MCF 10A (cell line): ENCODE results near the gene CTSE. TPM values are rescaled to one million over a fixed set of nuclear protein-coding genes. Genes with fewer than 3 reads are reported as not detected.
A peak's percentile ranks its signal among the peaks of the same experiment; 100 is the strongest.

Source experiments
- BruUV-seq: library from RNA; stranded (reverse); fragments of 400-500 nt; replicated peaks from 2 replicates; lab custom pipeline; 2021; lab: Mats Ljungman, UMichigan
- CTCF ChIA-PET: fragments of 300-600 bp; sonication (Branson Sonifier 250); formaldehyde crosslinking; extraction: SDS; loops from one replicate; lab custom pipeline; 2021; ENCODE audit warnings: antibody characterized with exemption, inconsistent platforms; lab: Yijun Ruan, JAX
- POLR2A ChIA-PET: fragments of 300-600, 350-650 bp; sonication (Branson Sonifier 250); formaldehyde crosslinking; extraction: SDS; loops from one replicate; lab custom pipeline; 2020; ENCODE audit warnings: antibody characterized with exemption, inconsistent platforms; lab: Yijun Ruan, JAX
- DNase-seq: peaks from one replicate; pipeline ENCODE4 v3.0.0-alpha.2; 2018; ENCODE audit not compliant: unreplicated experiment
- H3K27ac Mint-ChIP-seq: one replicate; pipeline ENCODE4 v1.8.0; 2022; ENCODE audit warnings: mild to moderate bottlenecking, low read depth, mixed read lengths; ENCODE audit not compliant: unreplicated experiment
- H3K27me3 Mint-ChIP-seq: one replicate; pipeline ENCODE4 v1.8.0; 2022; ENCODE audit warnings: mixed read lengths; ENCODE audit not compliant: insufficient read depth, unreplicated experiment
- H3K36me3 Mint-ChIP-seq: one replicate; pipeline ENCODE4 v1.8.0; 2022; ENCODE audit warnings: mild to moderate bottlenecking, moderate library complexity, mixed read lengths; ENCODE audit not compliant: insufficient read depth, unreplicated experiment
- H3K4me1 Mint-ChIP-seq: one replicate; pipeline ENCODE4 v1.8.0; 2022; ENCODE audit warnings: mixed read lengths; ENCODE audit not compliant: insufficient read depth, unreplicated experiment
- H3K4me3 Mint-ChIP-seq: one replicate; pipeline ENCODE4 v1.8.0; 2022; ENCODE audit warnings: mild to moderate bottlenecking, moderate library complexity, mixed read lengths; ENCODE audit not compliant: unreplicated experiment
- H3K9me3 Mint-ChIP-seq: one replicate; pipeline ENCODE4 v1.8.0; 2022; ENCODE audit warnings: mixed read lengths; ENCODE audit not compliant: unreplicated experiment
- intact Hi-C: fragments of 100-400 bp; cut with micrococcal nuclease; formaldehyde crosslinking; loops from 2 replicates; pipeline ENCODE4 v1.14.1; 2022
- total RNA-seq: library from RNA; stranded (reverse); gene quantifications from 2 replicates; pipeline ENCODE4 v1.2.3, GENCODE V29; 2022
- TF ChIP-seq, protein P1 (sequence below): fragments of 200-600 bp; IDR thresholded peaks from one replicate; pipeline ENCODE4 v1.8.0; 2022; ENCODE audit warnings: antibody characterized with exemption, mild to moderate bottlenecking; ENCODE audit not compliant: unreplicated experiment

The CTSE gene
- total RNA-seq, 1 experiment from 2014 or later, result 0.79 TPM

DNA sequence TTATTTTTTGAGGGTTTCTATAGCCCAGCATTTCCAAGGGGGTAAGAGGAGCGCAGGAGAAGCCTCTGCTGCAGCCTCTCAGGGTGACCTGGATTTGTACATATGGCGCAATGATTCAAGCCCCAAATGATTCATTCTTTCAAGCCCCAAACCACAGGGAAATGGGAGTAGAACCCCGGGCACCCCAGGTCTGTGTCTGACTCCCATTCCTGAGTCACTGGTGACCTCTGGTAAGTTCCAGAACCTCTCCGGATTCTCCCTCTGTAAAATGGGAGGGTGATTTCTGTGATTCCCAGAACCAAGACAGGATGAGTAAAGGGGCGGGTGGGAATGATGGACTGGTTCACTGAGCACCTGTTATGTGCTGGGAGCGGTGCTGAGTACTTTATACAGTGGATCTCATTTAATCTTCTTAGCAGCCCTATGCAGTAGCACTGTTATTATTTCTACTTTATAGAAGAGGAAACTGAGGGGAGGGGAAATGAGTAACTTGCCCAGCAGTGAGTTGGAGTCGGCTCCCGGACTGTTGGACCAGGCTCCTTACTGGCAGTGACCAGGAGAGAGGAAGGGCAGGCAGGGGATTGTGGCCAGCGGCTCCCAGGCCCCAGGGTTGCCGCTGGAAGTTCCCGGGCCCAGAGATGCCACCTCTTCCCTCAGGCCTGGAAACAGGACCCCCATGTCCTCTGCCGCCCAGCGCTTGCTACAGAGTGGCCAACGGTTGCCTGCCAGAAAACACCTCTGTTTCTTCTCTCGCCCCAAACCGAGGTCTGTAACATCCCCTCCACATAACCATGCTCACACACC, 60.1 kb downstream of the CTSE start:
- Mint-ChIP-seq H3K9me3 (no peaks in the 10 kb centered on the region), H3K27me3 (peaks cover 30% of the 10 kb centered on the region), H3K27ac (peak overlapping the region; percentile 1), H3K36me3 (peaks cover 5% of the 10 kb centered on the region), H3K4me3 (no peak overlapping the region), H3K4me1 (peaks cover 43% of the 10 kb centered on the region)
- BruUV-seq, result no TSS peak
- DNase-seq, result peak; percentile 100
- CTCF ChIA-PET, result interaction anchor here (1.1 to 8.1 kb wide), 6 partner anchors 12 to 172 kb away, joined by 3 to 68 read pairs (median 22); no protein-coding TSS in a partner anchor
- TF ChIP-seq, protein P1, sequence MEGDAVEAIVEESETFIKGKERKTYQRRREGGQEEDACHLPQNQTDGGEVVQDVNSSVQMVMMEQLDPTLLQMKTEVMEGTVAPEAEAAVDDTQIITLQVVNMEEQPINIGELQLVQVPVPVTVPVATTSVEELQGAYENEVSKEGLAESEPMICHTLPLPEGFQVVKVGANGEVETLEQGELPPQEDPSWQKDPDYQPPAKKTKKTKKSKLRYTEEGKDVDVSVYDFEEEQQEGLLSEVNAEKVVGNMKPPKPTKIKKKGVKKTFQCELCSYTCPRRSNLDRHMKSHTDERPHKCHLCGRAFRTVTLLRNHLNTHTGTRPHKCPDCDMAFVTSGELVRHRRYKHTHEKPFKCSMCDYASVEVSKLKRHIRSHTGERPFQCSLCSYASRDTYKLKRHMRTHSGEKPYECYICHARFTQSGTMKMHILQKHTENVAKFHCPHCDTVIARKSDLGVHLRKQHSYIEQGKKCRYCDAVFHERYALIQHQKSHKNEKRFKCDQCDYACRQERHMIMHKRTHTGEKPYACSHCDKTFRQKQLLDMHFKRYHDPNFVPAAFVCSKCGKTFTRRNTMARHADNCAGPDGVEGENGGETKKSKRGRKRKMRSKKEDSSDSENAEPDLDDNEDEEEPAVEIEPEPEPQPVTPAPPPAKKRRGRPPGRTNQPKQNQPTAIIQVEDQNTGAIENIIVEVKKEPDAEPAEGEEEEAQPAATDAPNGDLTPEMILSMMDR, result no peak
- POLR2A ChIA-PET, result interaction anchor here (0.6 to 8.2 kb wide), 5 partner anchors 13 to 81 kb away, joined by 3 to 88 read pairs (median 5); no protein-coding TSS in a partner anchor
- intact Hi-C loops, result loop anchor here (1.0 to 2.0 kb wide), 2 partner anchors 12 to 17 kb away; no protein-coding TSS in a partner anchor

GRCh38 chr1:205962821-205963221, 60.9 kb downstream of the CTSE start:
- BruUV-seq, result no TSS peak
- ChIA-PET CTCF (interaction anchor here (0.6 to 8.1 kb wide), 7 partner anchors 11 to 1142 kb away, joined by 3 to 58 read pairs (median 4); no protein-coding TSS in a partner anchor), POLR2A (interaction anchor here (0.6 to 8.2 kb wide), 4 partner anchors 13 to 82 kb away, joined by 3 to 88 read pairs (median 7); no protein-coding TSS in a partner anchor)
- peaks cover 34% of the 10 kb centered on the region for H3K27me3 Mint-ChIP-seq
- intact Hi-C loops, result loop anchor here (1.0 to 2.0 kb wide), 2 partner anchors 12 to 16 kb away; no protein-coding TSS in a partner anchor
- peaks cover 36% of the 10 kb centered on the region for H3K4me1 Mint-ChIP-seq
- no peaks in the 10 kb centered on the region for H3K36me3 Mint-ChIP-seq
- TF ChIP-seq, protein P1, result no peak
- H3K27ac Mint-ChIP-seq, result peak overlapping the region; percentile 40
- no peaks in the 10 kb centered on the region for H3K9me3 Mint-ChIP-seq
- DNase-seq, result peak; percentile 54
- no peak overlapping the region for H3K4me3 Mint-ChIP-seq

DNA sequence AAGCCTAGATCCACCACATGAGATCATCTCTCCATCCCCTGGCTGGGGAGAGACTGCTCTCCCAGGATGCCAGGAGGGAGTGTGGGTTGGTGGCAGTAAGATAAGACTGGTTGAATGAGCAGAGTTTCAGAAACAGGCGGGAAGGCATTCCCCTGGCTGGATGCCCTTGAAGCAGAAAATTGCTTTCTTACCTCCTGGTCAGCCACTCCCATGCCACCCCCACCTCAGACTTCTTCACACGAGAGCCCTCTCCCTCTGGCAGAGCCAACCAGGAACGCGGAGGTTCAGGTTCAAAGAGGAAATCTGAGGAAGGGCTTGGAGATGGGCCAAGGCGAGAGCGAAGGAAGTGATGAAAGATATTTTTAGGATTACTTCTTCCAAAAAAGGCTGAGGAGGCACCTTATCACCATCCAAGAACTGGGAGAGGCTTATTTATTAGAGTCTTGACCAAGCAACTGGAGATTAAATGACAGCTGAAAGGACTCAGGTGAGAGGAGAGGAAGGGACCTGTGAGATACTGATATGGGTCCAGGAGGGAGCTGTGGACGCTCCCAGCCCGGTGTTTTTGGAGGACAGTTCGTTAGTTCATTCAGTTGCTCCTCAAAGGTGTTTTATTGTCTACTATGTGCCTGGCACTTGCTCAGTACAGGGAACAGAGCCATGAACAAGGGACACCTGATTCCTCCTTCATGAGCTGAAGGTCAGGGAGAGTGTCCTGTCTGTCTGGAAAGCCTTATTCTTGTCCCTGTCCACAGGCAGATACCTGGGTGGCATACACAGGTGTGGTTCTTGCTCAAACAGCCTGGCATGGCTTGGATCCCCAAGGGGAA, 61.5 kb downstream of the CTSE start:
- BruUV-seq, result TSS peak; percentile 84
- intact Hi-C loops, result loop anchor here (2.0 kb wide), 1 partner anchor 15 kb away; no protein-coding TSS in a partner anchor
- POLR2A ChIA-PET, result interaction anchor here (0.6 to 8.2 kb wide), 6 partner anchors 10 to 149 kb away, joined by 3 to 88 read pairs (median 4); partner anchors contain the start of gene SLC41A1
- H3K4me3 Mint-ChIP-seq, result no peak overlapping the region
- no peaks in the 10 kb centered on the region for H3K9me3 Mint-ChIP-seq
- CTCF ChIA-PET, result interaction anchor here (0.5 to 8.1 kb wide), 13 partner anchors 11 to 1142 kb away, joined by 3 to 58 read pairs (median 3); no protein-coding TSS in a partner anchor
- no peaks in the 10 kb centered on the region for H3K36me3 Mint-ChIP-seq
- peaks cover 34% of the 10 kb centered on the region for H3K4me1 Mint-ChIP-seq
- peaks cover 39% of the 10 kb centered on the region for H3K27me3 Mint-ChIP-seq
- TF ChIP-seq, protein P1, result no peak
- H3K27ac Mint-ChIP-seq, result peak overlapping the region; percentile 40
- peak; percentile 100 for DNase-seq
